ENCODE results near the gene DLG3.

DLG3 gene

DNA sequence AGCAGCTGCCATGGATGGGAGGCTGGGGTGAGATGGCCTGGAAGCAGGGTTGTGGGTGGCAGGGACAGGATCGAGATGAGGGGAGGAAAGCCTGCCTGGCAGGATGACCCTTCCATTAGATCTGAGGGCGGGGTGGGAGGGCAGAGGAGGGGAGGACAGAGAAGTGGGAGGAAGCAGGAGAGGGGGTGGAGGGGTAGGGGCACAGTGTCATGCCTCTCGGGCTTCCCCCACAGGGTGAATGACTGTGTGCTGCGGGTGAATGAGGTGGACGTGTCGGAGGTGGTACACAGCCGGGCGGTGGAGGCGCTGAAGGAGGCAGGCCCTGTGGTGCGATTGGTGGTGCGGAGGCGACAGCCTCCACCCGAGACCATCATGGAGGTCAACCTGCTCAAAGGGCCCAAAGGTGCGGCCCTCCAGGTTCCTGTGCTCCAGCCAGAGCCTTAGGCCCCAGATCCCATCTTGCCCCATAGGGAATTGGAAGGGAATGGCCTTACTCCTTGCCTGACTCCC is 4.9 kb downstream of the DLG3 start:
- H3K9me3 ChIP-seq, result no peaks in the 10 kb centered on the region
- no peak for TF ChIP-seq CTCF (IDR thresholded peaks at IDR 0.05)
- no peaks in the 10 kb centered on the region for H3K36me3 ChIP-seq
- no peak overlapping the region for H3K4me3 ChIP-seq (ENCODE audit: low read depth in 1 of 2, low read length in 1 of 2)
- H3K27ac ChIP-seq, result no peak overlapping the region
- H3K27me3 ChIP-seq, result peaks cover 69% of the 10 kb centered on the region
- H3K4me1 ChIP-seq (ENCODE audit: control insufficient read depth in 1 of 2, insufficient read depth in 1 of 2, low read depth in 1 of 2, low read length in 1 of 2), result peaks cover 0 to 3% of the 10 kb centered on the region in 2 experiments

- no peak for TF ChIP-seq CTCF (IDR thresholded peaks at IDR 0.05)
- peaks cover 69% of the 10 kb centered on the region for H3K27me3 ChIP-seq
Measured at GRCh38 chrX:70452143-70452733, 7.6 kb downstream of the DLG3 start.

GRCh38 chrX:70453024-70453618 is 8.5 kb downstream of the DLG3 start:
- no peak overlapping the region for H3K27ac ChIP-seq
- no peak for TF ChIP-seq CTCF (IDR thresholded peaks at IDR 0.05)
- peaks cover 67% of the 10 kb centered on the region for H3K27me3 ChIP-seq
- no peak overlapping the region for H3K4me3 ChIP-seq (ENCODE audit: low read depth in 1 of 2, low read length in 1 of 2)
- H3K36me3 ChIP-seq, result no peaks in the 10 kb centered on the region
- peaks cover 3% of the 10 kb centered on the region in 2 experiments for H3K4me1 ChIP-seq (ENCODE audit: control insufficient read depth in 1 of 2, insufficient read depth in 1 of 2, low read depth in 1 of 2, low read length in 1 of 2)
- H3K9me3 ChIP-seq, result no peaks in the 10 kb centered on the region

More at GRCh38 chrX:70452143-70452733, 7.6 kb downstream of the DLG3 start:
- Histone ChIP-seq H3K9me3 (no peaks in the 10 kb centered on the region), H3K4me1 (ENCODE audit: control insufficient read depth in 1 of 2, insufficient read depth in 1 of 2, low read depth in 1 of 2, low read length in 1 of 2) (peaks cover 3% of the 10 kb centered on the region in 2 experiments), H3K4me3 (ENCODE audit: low read depth in 1 of 2, low read length in 1 of 2) (peak overlapping the region; percentile 27 to 38), H3K36me3 (no peaks in the 10 kb centered on the region), H3K27ac (no peak overlapping the region)

GRCh38 chrX:70454441-70455365 is 10.1 kb downstream of the DLG3 start:
- H3K36me3 ChIP-seq, result no peaks in the 10 kb centered on the region
- no peak for TF ChIP-seq CTCF (IDR thresholded peaks at IDR 0.05)
- no peaks in the 10 kb centered on the region for H3K9me3 ChIP-seq
- H3K4me3 ChIP-seq (ENCODE audit: low read depth in 1 of 2, low read length in 1 of 2), result no peak overlapping the region
- peaks cover 67% of the 10 kb centered on the region for H3K27me3 ChIP-seq
- no peak overlapping the region for H3K27ac ChIP-seq
- H3K4me1 ChIP-seq (ENCODE audit: control insufficient read depth in 1 of 2, insufficient read depth in 1 of 2, low read depth in 1 of 2, low read length in 1 of 2), result peaks cover 3% of the 10 kb centered on the region in 2 experiments

- H3K4me3 ChIP-seq (ENCODE audit: low read depth in 1 of 2, low read length in 1 of 2), result no peak overlapping the region
- peaks cover 3% of the 10 kb centered on the region in 2 experiments for H3K4me1 ChIP-seq (ENCODE audit: control insufficient read depth in 1 of 2, insufficient read depth in 1 of 2, low read depth in 1 of 2, low read length in 1 of 2)
Measured at GRCh38 chrX:70455366-70456202, 10.9 kb downstream of the DLG3 start.

More at GRCh38 chrX:70455366-70456202, 10.9 kb downstream of the DLG3 start:
- Histone ChIP-seq H3K9me3 (no peaks in the 10 kb centered on the region), H3K36me3 (no peaks in the 10 kb centered on the region), H3K27ac (no peak overlapping the region), H3K27me3 (peaks cover 67% of the 10 kb centered on the region)
- no peak for TF ChIP-seq CTCF (IDR thresholded peaks at IDR 0.05)

Measured in neutrophil (primary cell).